CD4-positive, alpha-beta T cell treated with Interleukin-4 for 1 hour (primary cell): ENCODE measurements around the gene POLR3B.
"Not testable (repeated sequence)": the region's sequence is repeated elsewhere in the genome, so short reads cannot be mapped to it uniquely, and the experiment has no call there.

ENCODE experiments used
- DNase-seq, 2 donors: peaks; one replicate each; pipeline ENCODE4 v3.0.0-alpha.2; 2020 to 2022

The POLR3B gene

GRCh38 chr12:106343214-106343528 lies 14.4 kb upstream of the POLR3B start:
- no peak for DNase-seq

GRCh38 chr12:106344131-106344530 lies 13.4 kb upstream of the POLR3B start:
- no peak for DNase-seq

GRCh38 chr12:106345746-106346145 lies 11.8 kb upstream of the POLR3B start:
- DNase-seq = peak in 1 of 2 donors; percentile 4

GRCh38 chr12:106348411-106348810 lies 9.1 kb upstream of the POLR3B start:
- DNase-seq = no peak

- no peak for DNase-seq
These were observed 4.4 kb upstream of the POLR3B start for GRCh38 chr12:106353175-106353574.

- no peak for DNase-seq
These were observed 1.1 kb downstream of the POLR3B start for GRCh38 chr12:106358396-106359241.

- no peak for DNase-seq
These were observed 2.3 kb downstream of the POLR3B start for GRCh38 chr12:106359646-106360399.

- DNase-seq = no peak
These were observed 2.9 kb downstream of the POLR3B start for GRCh38 chr12:106360400-106360994.

- DNase-seq = no peak
These were observed 5.4 kb downstream of the POLR3B start for GRCh38 chr12:106362971-106363370.

GRCh38 chr12:106364261-106364660 lies 6.7 kb downstream of the POLR3B start:
- DNase-seq = no peak

GRCh38 chr12:106369624-106370346 lies 12.2 kb downstream of the POLR3B start:
- no peak for DNase-seq

- peak in 1 of 2 donors; percentile 18 for DNase-seq
These were observed 21.2 kb downstream of the POLR3B start for GRCh38 chr12:106378788-106379187.

- no peak for DNase-seq
These were observed 23.4 kb downstream of the POLR3B start for GRCh38 chr12:106380954-106381353.

GRCh38 chr12:106381866-106382265 lies 24.3 kb downstream of the POLR3B start:
- DNase-seq = not testable (repeated sequence)

- DNase-seq = no peak
These were observed 29.4 kb downstream of the POLR3B start for GRCh38 chr12:106386813-106387535.

- no peak for DNase-seq
These were observed 30.4 kb downstream of the POLR3B start for GRCh38 chr12:106387848-106388377.

GRCh38 chr12:106389151-106389550 lies 31.6 kb downstream of the POLR3B start:
- DNase-seq = no peak

- DNase-seq = no peak
These were observed 35.2 kb downstream of the POLR3B start for GRCh38 chr12:106392759-106393158.

- DNase-seq = no peak
These were observed 52.3 kb downstream of the POLR3B start for GRCh38 chr12:106409878-106410277.

GRCh38 chr12:106412563-106412962 lies 55.0 kb downstream of the POLR3B start:
- DNase-seq = no peak

- no peak for DNase-seq
These were observed 57.6 kb downstream of the POLR3B start for GRCh38 chr12:106415134-106415533.

- DNase-seq = no peak
These were observed 58.7 kb downstream of the POLR3B start for GRCh38 chr12:106416273-106416672.
